DND-41 (cell line): ENCODE data around the gene PAX2.

ENCODE experiments used
- ATAC-seq: fragments of 200-7000 bp; cut with Tn5 transposase; 3 replicates; pipeline ENCODE4 v1.9.1; 2021; ENCODE audit warnings: low read depth; ENCODE audit not compliant: insufficient read depth
- DNase-seq: peaks from one replicate; pipeline ENCODE4 v3.0.0-alpha.2; 2020
- H2AFZ ChIP-seq: 2 replicates; pipeline ENCODE4 v1.6.0; 2012; ENCODE audit warnings: low read depth, low read length
- H3K27ac ChIP-seq: 2 replicates; pipeline ENCODE4 v1.5.1; 2012; ENCODE audit warnings: low read length, inconsistent platforms
- H3K27me3 ChIP-seq: fragments of 200-600 bp; sonication (generic); 2 replicates; pipeline ENCODE4 v1.6.0; 2012; ENCODE audit warnings: low read length, mild to moderate bottlenecking, inconsistent platforms; ENCODE audit not compliant: insufficient read depth, poor library complexity
- H3K36me3 ChIP-seq: 2 replicates; pipeline ENCODE4 v1.5.1; 2012; ENCODE audit warnings: low read length, inconsistent platforms; ENCODE audit not compliant: insufficient read depth
- H3K4me1 ChIP-seq: 2 replicates; pipeline ENCODE4 v1.5.1; 2012; ENCODE audit warnings: mild to moderate bottlenecking, low read length; ENCODE audit not compliant: insufficient read depth
- H3K4me2 ChIP-seq: 2 replicates; pipeline ENCODE4 v1.6.0; 2012; ENCODE audit warnings: mild to moderate bottlenecking, moderate library complexity, low read length, inconsistent platforms; ENCODE audit not compliant: insufficient read depth
- H3K4me3 ChIP-seq, 2 experiments: fragments of 200-600 bp in 1 of 2; shearing (Covaris generic) in 1 of 2; 2 replicates each; pipeline ENCODE4 v1.5.1; 2012 to 2016; ENCODE audit warnings: inconsistent platforms in 2 of 2, low read length in 2 of 2, mild to moderate bottlenecking in 2 of 2, low read depth in 1 of 2, moderate library complexity in 1 of 2
- H3K79me2 ChIP-seq: 2 replicates; pipeline ENCODE4 v1.6.0; 2012; ENCODE audit warnings: low read length, inconsistent platforms; ENCODE audit not compliant: insufficient read depth
- H3K9ac ChIP-seq: 2 replicates; pipeline ENCODE4 v1.6.0; 2012; ENCODE audit warnings: low read depth, mild to moderate bottlenecking, inconsistent platforms, low read length, moderate library complexity
- H3K9me3 ChIP-seq: 2 replicates; pipeline ENCODE4 v1.5.1; 2012; ENCODE audit warnings: low read length, moderate library complexity, mild to moderate bottlenecking, inconsistent platforms; ENCODE audit not compliant: insufficient read depth, severe bottlenecking
- H4K20me1 ChIP-seq: 2 replicates; pipeline ENCODE4 v1.6.0; 2012; ENCODE audit warnings: low read length; ENCODE audit not compliant: insufficient read depth
- EZH2 ChIP-seq: IDR thresholded peaks from 3 replicates; pipeline ENCODE4 v1.6.1; 2012; ENCODE audit warnings: borderline replicate concordance, low read depth, mild to moderate bottlenecking, moderate library complexity, low read length, inconsistent platforms; ENCODE audit not compliant: severe bottlenecking
- TF ChIP-seq, protein P1 (sequence below): IDR thresholded peaks from 2 replicates; pipeline ENCODE4 v1.5.1; 2012; ENCODE audit warnings: borderline replicate concordance, low read length, moderate library complexity, mild to moderate bottlenecking; ENCODE audit not compliant: poor library complexity, severe bottlenecking; ENCODE audit errors: extremely low read depth

The PAX2 gene

GRCh38 chr10:100811261-100811660 lies 65.9 kb downstream of the PAX2 start:
- Histone ChIP-seq H3K36me3 (no peaks in the 10 kb centered on the region), H3K4me2 (no peak overlapping the region), H3K4me3 (no peak overlapping the region), H3K4me1 (no peaks in the 10 kb centered on the region), H3K27me3 (peaks cover 26% of the 10 kb centered on the region), H2AFZ (no peak overlapping the region), H3K9me3 (no peaks in the 10 kb centered on the region), H3K27ac (no peak overlapping the region), H3K9ac (no peak overlapping the region), H3K79me2 (no peaks in the 10 kb centered on the region), H4K20me1 (no peaks in the 10 kb centered on the region; the same call in 1 of the 2 replicates)
- no peak for TF ChIP-seq EZH2
- TF ChIP-seq, protein P1, sequence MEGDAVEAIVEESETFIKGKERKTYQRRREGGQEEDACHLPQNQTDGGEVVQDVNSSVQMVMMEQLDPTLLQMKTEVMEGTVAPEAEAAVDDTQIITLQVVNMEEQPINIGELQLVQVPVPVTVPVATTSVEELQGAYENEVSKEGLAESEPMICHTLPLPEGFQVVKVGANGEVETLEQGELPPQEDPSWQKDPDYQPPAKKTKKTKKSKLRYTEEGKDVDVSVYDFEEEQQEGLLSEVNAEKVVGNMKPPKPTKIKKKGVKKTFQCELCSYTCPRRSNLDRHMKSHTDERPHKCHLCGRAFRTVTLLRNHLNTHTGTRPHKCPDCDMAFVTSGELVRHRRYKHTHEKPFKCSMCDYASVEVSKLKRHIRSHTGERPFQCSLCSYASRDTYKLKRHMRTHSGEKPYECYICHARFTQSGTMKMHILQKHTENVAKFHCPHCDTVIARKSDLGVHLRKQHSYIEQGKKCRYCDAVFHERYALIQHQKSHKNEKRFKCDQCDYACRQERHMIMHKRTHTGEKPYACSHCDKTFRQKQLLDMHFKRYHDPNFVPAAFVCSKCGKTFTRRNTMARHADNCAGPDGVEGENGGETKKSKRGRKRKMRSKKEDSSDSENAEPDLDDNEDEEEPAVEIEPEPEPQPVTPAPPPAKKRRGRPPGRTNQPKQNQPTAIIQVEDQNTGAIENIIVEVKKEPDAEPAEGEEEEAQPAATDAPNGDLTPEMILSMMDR: no peak
- DNase-seq (no peak), ATAC-seq (no peak)

DNA sequence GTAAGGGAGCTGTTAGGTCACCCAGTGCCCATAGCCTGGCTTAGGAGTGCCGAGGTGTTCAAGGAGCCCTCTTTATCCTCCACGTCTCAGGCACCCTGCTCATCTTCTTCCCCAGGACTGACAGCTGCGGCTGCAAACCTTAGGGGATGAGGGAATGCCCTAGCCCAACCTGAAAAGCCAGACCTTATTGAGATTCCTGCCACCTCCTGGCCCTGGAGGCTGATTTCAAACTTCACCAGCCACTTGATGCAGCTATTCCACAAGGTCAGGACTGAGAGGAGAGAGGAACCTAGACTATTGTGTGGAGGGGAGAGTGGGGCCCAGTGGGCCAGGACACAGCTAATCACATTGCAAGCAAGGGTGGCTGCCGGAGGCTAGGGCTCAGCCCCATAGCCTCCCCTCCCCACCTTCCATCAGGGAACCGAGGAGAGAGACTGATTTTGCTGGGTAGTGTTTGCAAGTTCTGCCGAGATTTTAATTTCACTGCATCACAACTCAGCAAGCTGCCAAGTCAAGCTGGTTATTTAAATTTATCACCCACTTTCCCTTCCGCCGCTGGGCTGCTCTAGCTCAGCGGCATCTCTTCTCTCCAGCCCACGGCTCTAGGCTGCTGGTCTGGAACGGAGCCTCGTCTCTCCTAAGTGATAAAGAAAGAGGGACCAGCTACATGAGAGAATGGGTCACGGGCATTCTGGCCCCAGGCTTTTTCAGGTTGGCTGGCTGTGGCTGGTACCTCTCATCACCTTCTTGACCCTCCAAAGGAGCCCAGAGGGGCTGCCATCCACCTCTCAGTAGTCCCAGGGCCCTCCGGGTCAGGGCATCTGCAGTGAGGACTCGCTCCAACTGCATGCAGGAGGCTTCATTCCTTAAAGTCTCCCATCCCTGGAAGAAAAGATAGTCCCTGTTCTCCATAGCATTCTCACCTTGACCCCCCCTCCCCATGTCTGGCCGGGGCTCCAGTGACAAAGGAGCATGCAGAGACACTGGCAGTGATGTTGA lies 66.7 kb downstream of the PAX2 start:
- no peak overlapping the region for H3K4me3 ChIP-seq
- peaks cover 26% of the 10 kb centered on the region for H3K27me3 ChIP-seq
- DNase-seq (no peak), ATAC-seq (no peak)
- no peaks in the 10 kb centered on the region for H3K4me1 ChIP-seq
- H3K9me3 ChIP-seq: no peaks in the 10 kb centered on the region
- no peaks in the 10 kb centered on the region; the same call in 1 of the 2 replicates for H4K20me1 ChIP-seq
- no peak overlapping the region for H2AFZ ChIP-seq
- no peak overlapping the region for H3K27ac ChIP-seq
- TF ChIP-seq, protein P1: no peak
- TF ChIP-seq EZH2: no peak
- H3K4me2 ChIP-seq: no peak overlapping the region
- no peaks in the 10 kb centered on the region for H3K36me3 ChIP-seq
- H3K79me2 ChIP-seq: no peaks in the 10 kb centered on the region
- no peak overlapping the region for H3K9ac ChIP-seq

DNA sequence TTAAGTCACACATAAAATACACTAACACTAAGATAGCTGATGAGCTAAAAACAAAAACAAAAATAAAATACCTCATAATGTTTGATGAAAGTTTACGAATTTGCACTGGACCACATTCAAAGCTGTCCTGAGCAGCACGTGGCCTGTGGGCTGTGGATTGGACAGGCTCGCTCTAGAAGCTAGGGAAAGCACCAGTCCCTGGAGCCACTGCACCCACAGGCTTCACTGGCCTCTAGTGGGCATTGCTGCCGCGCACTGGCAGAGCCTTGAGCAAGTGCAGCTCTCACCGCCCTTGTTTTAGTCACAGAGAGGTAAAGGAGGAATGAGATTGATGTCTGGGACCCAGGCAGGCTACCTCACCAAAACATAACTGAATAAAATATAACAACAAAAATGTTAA lies 67.6 kb downstream of the PAX2 start:
- TF ChIP-seq EZH2: no peak
- TF ChIP-seq, protein P1: peak; percentile 12
- DNase-seq (no peak), ATAC-seq (no peak)
- Histone ChIP-seq H3K79me2 (no peaks in the 10 kb centered on the region), H4K20me1 (no peaks in the 10 kb centered on the region; the same call in 1 of the 2 replicates), H3K36me3 (no peaks in the 10 kb centered on the region), H3K9ac (no peak overlapping the region), H3K4me3 (no peak overlapping the region), H2AFZ (no peak overlapping the region), H3K9me3 (no peaks in the 10 kb centered on the region), H3K27ac (no peak overlapping the region), H3K4me1 (no peaks in the 10 kb centered on the region), H3K27me3 (peaks cover 31% of the 10 kb centered on the region), H3K4me2 (no peak overlapping the region)
